AG04449 (cell line): ENCODE results near the gene TMEM86B.

Experiments
- CTCF ChIA-PET: fragments of 350-600 bp; formaldehyde crosslinking; extraction: SDS; loops from one replicate; lab custom pipeline; 2021; ENCODE audit warnings: antibody characterized with exemption; lab: Yijun Ruan, JAX
- POLR2A ChIA-PET: fragments of 400-600, 350-600 bp; formaldehyde crosslinking; extraction: SDS; loops from one replicate; lab custom pipeline; 2020; ENCODE audit warnings: antibody characterized with exemption, inconsistent platforms; lab: Yijun Ruan, JAX
- DNase-seq: peaks from one replicate; pipeline ENCODE4 v3.0.0-alpha.2; 2010; ENCODE audit warnings: low read depth, low spot score
- H3K4me3 ChIP-seq: 2 replicates; pipeline ENCODE4 v1.5.1; 2011; ENCODE audit warnings: low read depth, mild to moderate bottlenecking, control low read depth, low read length
- CTCF ChIP-seq: IDR thresholded peaks from one replicate; pipeline ENCODE4 v1.5.1; 2011; ENCODE audit warnings: mild to moderate bottlenecking, moderate library complexity, low read length, control low read depth, inconsistent platforms; ENCODE audit not compliant: insufficient read depth; ENCODE audit errors: missing control alignments

The TMEM86B gene

GRCh38 chr19:55272142-55272541 lies 43.6 kb upstream of the TMEM86B start:
- CTCF ChIA-PET: no interaction called here

GRCh38 chr19:55270172-55270942 lies 41.8 kb upstream of the TMEM86B start:
- no peak for DNase-seq
- ChIA-PET CTCF (interaction anchor here (0.6 to 1.5 kb wide), 4 partner anchors 8 to 147 kb away, joined by 3 to 6 read pairs (median 4); partner anchors contain the start of gene SYT5), POLR2A (interaction anchor here (1.3 kb wide), 1 partner anchor 9 kb away, joined by 4 read pairs; the partner anchor contains the start of gene HSPBP1)
- no peak for TF ChIP-seq CTCF
- no peak overlapping the region for H3K4me3 ChIP-seq

More at GRCh38 chr19:55272142-55272541, 43.6 kb upstream of the TMEM86B start:
- POLR2A ChIA-PET: no interaction called here
- TF ChIP-seq CTCF: no peak
- DNase-seq: no peak
- H3K4me3 ChIP-seq: no peak overlapping the region

GRCh38 chr19:55269299-55269698 lies 40.7 kb upstream of the TMEM86B start:
- H3K4me3 ChIP-seq: no peak overlapping the region
- DNase-seq: no peak
- ChIA-PET CTCF (interaction anchor here (0.6 to 1.5 kb wide), 4 partner anchors 9 to 149 kb away, joined by 3 to 6 read pairs (median 4); no protein-coding TSS in a partner anchor), POLR2A (interaction anchor here (0.9 to 1.3 kb wide), 2 partner anchors 10 to 12 kb away, joined by 4 read pairs; partner anchors contain the start of gene PPP6R1)
- no peak for TF ChIP-seq CTCF

- no peak for DNase-seq
- POLR2A ChIA-PET: interaction anchor here (0.7 kb wide), 1 partner anchor 141 kb away, joined by 3 read pairs; the partner anchor contains the start of gene UBE2S
- no peak overlapping the region for H3K4me3 ChIP-seq
- CTCF ChIA-PET: no interaction called here
- no peak for TF ChIP-seq CTCF
Observed at GRCh38 chr19:55266840-55267239, 38.3 kb upstream of the TMEM86B start.

GRCh38 chr19:55266404-55266803 lies 37.8 kb upstream of the TMEM86B start:
- TF ChIP-seq CTCF: no peak
- CTCF ChIA-PET: no interaction called here
- POLR2A ChIA-PET: no interaction called here
- no peak for DNase-seq
- H3K4me3 ChIP-seq: no peak overlapping the region

GRCh38 chr19:55265723-55266386 lies 37.3 kb upstream of the TMEM86B start:
- no peak overlapping the region for H3K4me3 ChIP-seq
- DNase-seq: no peak
- no peak for TF ChIP-seq CTCF
- POLR2A ChIA-PET: no interaction called here
- CTCF ChIA-PET: no interaction called here
